Mucosa of rectum (tissue), 2 donors: ENCODE results near the gene PLPP2.

ENCODE experiments used
- H3K27ac ChIP-seq, 2 donors: one replicate each; pipeline ENCODE4 v1.7.0; 2013; ENCODE audit warnings: inconsistent platforms in 2 of 2, low read depth in 2 of 2, low read length in 2 of 2
- H3K27me3 ChIP-seq, 2 donors: one replicate each; pipeline ENCODE4 v1.7.0; 2013; ENCODE audit warnings: low read length in 2 of 2; ENCODE audit not compliant: control insufficient read depth in 2 of 2, insufficient read depth in 2 of 2
- H3K36me3 ChIP-seq, 2 donors: one replicate each; pipeline ENCODE4 v1.7.0; 2013; ENCODE audit warnings: low read length in 2 of 2; ENCODE audit not compliant: control insufficient read depth in 2 of 2, insufficient read depth in 2 of 2
- H3K4me1 ChIP-seq, 2 donors: one replicate each; pipeline ENCODE4 v1.7.0; 2013; ENCODE audit warnings: low read length in 2 of 2, mild to moderate bottlenecking in 1 of 2; ENCODE audit not compliant: control insufficient read depth in 2 of 2, insufficient read depth in 2 of 2
- H3K4me3 ChIP-seq, 2 donors: one replicate each; pipeline ENCODE4 v1.7.0; 2013; ENCODE audit warnings: low read length in 2 of 2
- H3K9ac ChIP-seq, 2 donors: one replicate each; pipeline ENCODE4 v1.7.0; 2013; ENCODE audit warnings: low read length in 2 of 2, low read depth in 1 of 2, mild to moderate bottlenecking in 1 of 2
- H3K9me3 ChIP-seq, 2 donors: one replicate each; pipeline ENCODE4 v1.7.0; 2013; ENCODE audit warnings: low read length in 2 of 2; ENCODE audit not compliant: control insufficient read depth in 2 of 2
- donor health status: healthy.
- donor health status: Normal muscosa, but diverticular disease.

Gene PLPP2

DNA sequence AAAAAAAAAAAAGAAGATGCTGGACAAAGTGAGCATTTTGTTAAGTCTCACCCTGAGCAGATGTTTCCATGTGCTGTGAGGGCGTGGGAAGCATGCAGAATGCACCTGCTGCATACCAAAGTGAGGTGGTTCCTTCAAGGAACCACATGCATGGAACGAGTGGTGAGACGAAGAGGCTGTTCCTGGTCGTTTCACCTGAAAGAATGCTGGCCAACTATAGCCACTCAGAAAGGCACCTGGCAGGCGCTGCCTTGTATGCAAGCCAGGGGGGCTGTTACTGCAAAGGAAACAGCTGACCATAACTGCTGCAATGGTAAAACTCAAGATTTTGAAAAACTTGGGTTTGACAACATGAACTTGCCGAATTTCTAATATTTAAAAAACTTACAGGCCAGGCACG is 38.7 kb upstream of the PLPP2 start:
- H3K9me3 ChIP-seq: peaks cover 0 to 9% of the 10 kb centered on the region in 2 donors
- no peak overlapping the region for H3K27ac ChIP-seq
- no peak overlapping the region for H3K4me3 ChIP-seq
- no peak overlapping the region for H3K9ac ChIP-seq
- H3K4me1 ChIP-seq: no peaks in the 10 kb centered on the region
- H3K36me3 ChIP-seq: peaks cover 51 to 64% of the 10 kb centered on the region in 2 donors
- no peaks in the 10 kb centered on the region for H3K27me3 ChIP-seq

DNA sequence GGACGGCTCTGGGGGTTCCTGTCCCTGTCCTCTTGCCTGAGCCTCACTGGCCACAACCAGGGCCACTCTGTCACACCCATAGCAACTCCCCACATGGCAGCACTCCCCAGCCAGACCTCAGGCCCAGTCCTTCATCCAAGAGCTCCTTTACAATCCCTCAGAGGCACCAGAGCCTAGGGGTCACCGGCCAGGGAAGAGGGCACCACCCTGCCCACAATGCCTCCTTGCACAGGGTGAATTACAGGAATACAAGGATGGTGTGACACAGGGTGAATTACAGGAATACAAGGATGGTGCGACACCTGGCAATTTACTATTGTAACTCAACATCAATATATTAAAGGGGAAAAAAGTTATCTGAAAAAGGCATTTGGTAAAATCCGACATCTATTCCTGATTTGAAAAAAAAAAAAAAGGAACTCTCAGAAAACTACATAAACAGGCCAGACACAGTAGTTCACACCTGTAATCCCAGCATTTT is 36.9 kb upstream of the PLPP2 start:
- H3K27me3 ChIP-seq: no peaks in the 10 kb centered on the region
- H3K4me1 ChIP-seq: no peaks in the 10 kb centered on the region
- no peak overlapping the region for H3K27ac ChIP-seq
- peaks cover 54 to 63% of the 10 kb centered on the region in 2 donors for H3K36me3 ChIP-seq
- no peak overlapping the region for H3K9ac ChIP-seq
- peaks cover 0 to 9% of the 10 kb centered on the region in 2 donors for H3K9me3 ChIP-seq
- no peak overlapping the region for H3K4me3 ChIP-seq

DNA sequence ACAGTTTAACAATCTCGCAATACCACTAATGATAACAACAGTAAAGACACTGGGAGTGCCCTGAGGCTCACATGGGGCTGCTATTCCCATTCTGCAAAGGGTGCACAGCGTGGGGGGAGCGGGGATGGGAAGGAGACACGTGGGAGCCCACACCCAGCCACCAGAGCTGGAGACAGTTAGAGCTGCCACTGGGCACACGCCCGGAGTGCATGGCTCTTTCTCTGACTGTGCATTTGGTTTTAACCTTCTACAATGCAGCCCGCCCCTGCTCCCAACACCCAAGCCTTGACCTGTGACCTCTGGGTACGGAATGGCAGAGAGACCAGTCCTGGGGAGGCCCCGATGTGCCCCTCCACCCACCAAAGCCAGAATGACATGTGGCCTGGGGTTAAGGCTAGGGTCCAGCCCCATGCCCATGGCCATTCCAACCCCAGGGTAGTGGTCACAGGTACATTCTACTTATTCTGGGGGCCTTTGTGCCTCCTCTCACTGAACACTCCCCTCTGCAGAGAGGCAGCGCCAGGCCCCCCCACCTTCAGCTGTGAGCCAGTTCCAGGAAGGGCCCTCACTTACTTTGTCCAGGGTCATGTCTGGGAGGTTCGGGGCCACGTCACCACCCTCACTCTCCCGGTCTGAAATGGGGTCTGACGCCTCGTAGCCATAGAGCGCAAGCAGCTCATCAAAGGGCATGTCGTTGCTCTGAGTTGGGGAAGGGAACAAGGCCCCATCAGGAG is 36.3 kb upstream of the PLPP2 start:
- H3K9me3 ChIP-seq: peaks cover 0 to 9% of the 10 kb centered on the region in 2 donors
- H3K4me3 ChIP-seq: no peak overlapping the region
- no peaks in the 10 kb centered on the region for H3K4me1 ChIP-seq
- peaks cover 56 to 67% of the 10 kb centered on the region in 2 donors for H3K36me3 ChIP-seq
- no peak overlapping the region for H3K9ac ChIP-seq
- H3K27ac ChIP-seq: no peak overlapping the region
- H3K27me3 ChIP-seq: no peaks in the 10 kb centered on the region

DNA sequence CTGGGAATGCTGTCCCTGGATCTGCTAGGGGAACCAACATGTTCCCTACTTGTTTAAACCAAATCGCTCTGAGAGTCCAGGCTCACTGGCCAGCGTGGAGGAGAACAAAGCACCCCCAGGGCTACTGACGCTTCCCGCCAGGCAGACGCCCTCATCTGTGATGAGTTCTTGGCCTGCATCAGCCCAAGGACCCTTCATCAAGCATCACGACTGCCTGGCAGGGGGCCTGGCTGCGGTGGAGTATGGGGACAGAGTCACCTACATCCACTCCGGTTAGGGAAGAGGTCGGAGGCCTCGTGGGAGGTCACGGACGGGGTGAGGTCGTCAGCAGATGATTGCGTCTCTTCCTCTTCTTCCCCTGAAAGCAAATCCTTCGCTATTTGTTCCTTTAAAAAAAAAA is 35.7 kb upstream of the PLPP2 start:
- Histone ChIP-seq H3K27me3 (no peaks in the 10 kb centered on the region), H3K4me3 (no peak overlapping the region), H3K36me3 (peaks cover 56 to 69% of the 10 kb centered on the region in 2 donors)

DNA sequence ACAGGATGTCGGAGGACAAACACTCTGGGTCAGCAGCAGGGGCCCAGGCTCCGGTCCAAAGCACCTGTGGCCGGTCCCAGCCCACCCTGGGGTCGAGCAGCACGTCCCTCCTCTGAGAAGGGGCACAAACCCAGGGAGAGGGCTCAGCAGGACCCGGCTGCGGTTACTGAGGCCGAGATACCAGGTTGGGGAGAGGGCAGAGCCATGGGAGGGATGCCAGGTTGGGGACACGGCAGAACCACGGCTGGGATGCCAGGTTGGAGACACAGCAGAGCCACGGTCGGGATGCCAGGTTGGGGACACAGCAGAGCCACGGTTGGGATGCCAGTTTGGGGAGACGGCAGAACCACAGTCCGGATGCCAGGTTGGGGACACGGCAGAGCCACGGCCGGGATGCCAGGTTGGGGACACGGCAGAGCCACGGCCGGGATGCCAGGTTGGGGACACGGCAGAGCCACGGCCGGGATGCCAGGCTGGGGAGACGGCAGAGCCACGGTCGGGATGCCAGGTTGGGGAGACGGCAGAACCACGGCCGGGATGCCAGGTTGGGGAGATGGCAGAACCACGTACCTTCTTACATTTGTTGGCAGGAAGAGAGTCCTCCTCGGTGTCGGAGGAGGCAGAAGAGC is 34.8 kb upstream of the PLPP2 start:
- Histone ChIP-seq H3K27me3 (no peaks in the 10 kb centered on the region), H3K4me1 (no peaks in the 10 kb centered on the region), H3K36me3 (peaks cover 52 to 68% of the 10 kb centered on the region in 2 donors), H3K9ac (no peak overlapping the region), H3K4me3 (no peak overlapping the region), H3K9me3 (peaks cover 0 to 9% of the 10 kb centered on the region in 2 donors), H3K27ac (no peak overlapping the region)

More for the DNA sequence above, 35.7 kb upstream of the PLPP2 start:
- Histone ChIP-seq H3K27ac (no peak overlapping the region), H3K4me1 (no peaks in the 10 kb centered on the region), H3K9ac (no peak overlapping the region), H3K9me3 (peaks cover 0 to 9% of the 10 kb centered on the region in 2 donors)

DNA sequence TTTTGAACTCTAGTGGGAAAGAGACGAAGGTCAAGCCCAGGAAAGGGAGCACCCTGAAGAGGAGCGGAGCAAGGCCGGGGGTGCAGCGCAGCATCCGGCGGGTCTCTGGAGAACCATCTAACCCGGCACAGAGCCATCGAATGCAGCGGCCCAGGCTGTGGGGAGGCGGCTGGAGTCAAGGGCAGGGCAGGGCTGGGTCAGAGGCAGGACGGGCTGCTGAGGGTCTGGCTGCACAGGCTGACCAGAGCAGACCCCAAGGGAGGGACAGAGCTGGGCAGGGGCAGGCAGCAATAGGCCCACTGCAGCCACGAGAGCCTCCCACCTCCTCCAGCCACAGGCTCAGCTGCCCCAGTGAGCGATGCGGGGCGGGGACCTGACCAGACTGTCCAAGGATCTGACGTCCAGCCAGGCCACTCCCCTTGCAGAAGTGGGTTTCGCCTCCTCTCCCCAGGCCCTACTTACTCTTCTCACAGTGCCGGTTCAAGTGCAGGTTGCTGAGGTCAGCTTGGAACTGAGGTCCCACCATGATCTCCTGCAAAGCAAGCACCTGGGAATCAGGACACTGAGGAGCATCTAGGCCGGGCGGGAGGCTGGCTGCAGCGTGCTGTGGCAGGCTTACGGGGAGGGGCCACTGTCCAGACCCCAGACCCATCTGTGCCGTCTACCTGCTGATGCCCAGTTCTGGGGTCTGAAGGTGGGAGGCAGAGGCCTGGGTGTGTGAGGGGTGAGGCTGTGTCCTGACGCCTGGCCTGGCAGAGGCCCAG is 34.2 kb upstream of the PLPP2 start:
- Histone ChIP-seq H3K4me3 (no peak overlapping the region), H3K4me1 (no peaks in the 10 kb centered on the region), H3K9ac (no peak overlapping the region), H3K36me3 (peaks cover 49 to 66% of the 10 kb centered on the region in 2 donors), H3K27ac (no peak overlapping the region), H3K27me3 (no peaks in the 10 kb centered on the region), H3K9me3 (peaks cover 0 to 5% of the 10 kb centered on the region in 2 donors)

DNA sequence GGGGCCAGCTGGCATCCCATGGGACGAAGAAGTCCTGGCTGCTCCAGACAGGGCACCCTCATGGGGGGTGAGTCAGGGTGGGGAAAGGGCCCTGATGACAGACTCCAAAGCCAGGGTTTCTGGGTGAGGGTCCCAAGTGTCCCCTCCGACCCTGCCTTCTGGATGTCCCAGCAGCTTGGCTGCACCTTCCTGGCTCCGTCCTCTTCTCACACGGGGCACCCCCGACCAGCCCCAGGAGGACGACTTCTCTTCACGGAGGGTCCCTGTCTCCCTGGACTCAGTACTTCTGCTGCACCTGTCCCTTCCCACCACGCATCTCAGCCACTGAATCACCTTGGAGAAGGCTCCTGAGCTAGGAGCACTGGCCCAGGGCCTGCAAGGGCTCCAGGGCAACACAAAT is 33.5 kb upstream of the PLPP2 start:
- H3K4me3 ChIP-seq: no peak overlapping the region
- H3K27me3 ChIP-seq: no peaks in the 10 kb centered on the region
- H3K4me1 ChIP-seq: no peaks in the 10 kb centered on the region
- H3K9me3 ChIP-seq: peaks cover 0 to 5% of the 10 kb centered on the region in 2 donors
- H3K27ac ChIP-seq: no peak overlapping the region
- peaks cover 46 to 63% of the 10 kb centered on the region in 2 donors for H3K36me3 ChIP-seq
- H3K9ac ChIP-seq: no peak overlapping the region

DNA sequence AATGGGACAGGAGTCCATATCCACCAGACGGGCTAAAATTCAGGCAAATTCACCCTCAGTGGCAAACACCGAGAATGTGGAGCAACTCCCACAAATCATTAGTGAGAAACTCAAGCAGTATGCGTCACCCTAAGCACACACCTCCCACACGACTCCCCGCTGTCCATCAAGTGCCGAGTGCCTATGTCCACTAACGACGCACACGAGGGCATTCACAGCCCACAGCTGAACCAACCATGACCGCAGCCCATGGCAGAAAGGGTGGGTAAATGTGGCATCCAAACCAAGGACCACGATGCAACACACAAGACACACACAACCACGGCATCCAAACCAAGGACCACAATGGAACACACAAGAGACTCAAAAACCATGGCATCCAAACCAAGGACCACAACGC is 31.4 kb upstream of the PLPP2 start:
- Histone ChIP-seq H3K36me3 (peaks cover 31 to 46% of the 10 kb centered on the region in 2 donors), H3K4me3 (no peak overlapping the region), H3K9me3 (no peaks in the 10 kb centered on the region), H3K27me3 (no peaks in the 10 kb centered on the region), H3K9ac (no peak overlapping the region), H3K27ac (no peak overlapping the region), H3K4me1 (no peaks in the 10 kb centered on the region)

DNA sequence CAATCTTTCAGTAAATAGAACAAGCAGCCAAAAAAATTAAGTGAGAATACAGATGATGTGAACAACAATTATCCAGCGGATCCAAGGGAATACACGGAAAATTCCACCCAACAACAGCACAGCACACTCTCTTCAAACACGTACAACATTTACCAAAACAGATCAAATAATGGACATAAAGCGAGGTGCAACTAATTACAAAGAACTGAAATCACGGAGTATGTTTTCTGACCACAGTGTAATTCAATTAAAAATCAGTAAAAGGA is 27.2 kb upstream of the PLPP2 start:
- Histone ChIP-seq H3K9ac (no peak overlapping the region), H3K4me1 (no peaks in the 10 kb centered on the region), H3K9me3 (no peaks in the 10 kb centered on the region), H3K4me3 (no peak overlapping the region), H3K27me3 (no peaks in the 10 kb centered on the region), H3K36me3 (peaks cover 5 to 33% of the 10 kb centered on the region in 2 donors), H3K27ac (no peak overlapping the region)
